ENCODE data around the gene SHKBP1.

SHKBP1 gene

DNA sequence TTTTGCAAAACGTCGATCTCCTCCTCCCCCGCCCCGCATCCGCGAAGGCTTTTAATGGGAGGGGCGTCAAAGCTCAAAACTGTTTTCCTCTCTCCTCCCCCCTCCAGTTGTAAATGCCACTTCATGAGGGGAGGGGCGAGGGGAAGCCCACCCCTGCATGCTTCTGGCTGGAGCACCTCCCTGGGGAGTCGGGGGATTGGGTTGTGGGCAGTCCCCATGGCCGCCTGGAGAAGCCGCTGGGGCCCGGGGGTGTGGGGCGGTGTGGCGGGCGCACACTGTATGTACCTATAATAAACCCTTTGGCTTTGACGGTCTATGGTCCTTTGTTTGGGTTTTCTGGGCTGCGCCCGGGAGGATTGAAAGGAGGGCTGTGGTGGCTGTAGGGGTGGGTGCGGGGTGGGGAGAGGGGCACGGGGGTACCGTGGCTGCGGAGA, 505 bp upstream of the SHKBP1 start:
- TF ChIP-seq, protein P1, sequence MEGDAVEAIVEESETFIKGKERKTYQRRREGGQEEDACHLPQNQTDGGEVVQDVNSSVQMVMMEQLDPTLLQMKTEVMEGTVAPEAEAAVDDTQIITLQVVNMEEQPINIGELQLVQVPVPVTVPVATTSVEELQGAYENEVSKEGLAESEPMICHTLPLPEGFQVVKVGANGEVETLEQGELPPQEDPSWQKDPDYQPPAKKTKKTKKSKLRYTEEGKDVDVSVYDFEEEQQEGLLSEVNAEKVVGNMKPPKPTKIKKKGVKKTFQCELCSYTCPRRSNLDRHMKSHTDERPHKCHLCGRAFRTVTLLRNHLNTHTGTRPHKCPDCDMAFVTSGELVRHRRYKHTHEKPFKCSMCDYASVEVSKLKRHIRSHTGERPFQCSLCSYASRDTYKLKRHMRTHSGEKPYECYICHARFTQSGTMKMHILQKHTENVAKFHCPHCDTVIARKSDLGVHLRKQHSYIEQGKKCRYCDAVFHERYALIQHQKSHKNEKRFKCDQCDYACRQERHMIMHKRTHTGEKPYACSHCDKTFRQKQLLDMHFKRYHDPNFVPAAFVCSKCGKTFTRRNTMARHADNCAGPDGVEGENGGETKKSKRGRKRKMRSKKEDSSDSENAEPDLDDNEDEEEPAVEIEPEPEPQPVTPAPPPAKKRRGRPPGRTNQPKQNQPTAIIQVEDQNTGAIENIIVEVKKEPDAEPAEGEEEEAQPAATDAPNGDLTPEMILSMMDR (IDR thresholded peaks at IDR 0.05): no peak

DNA sequence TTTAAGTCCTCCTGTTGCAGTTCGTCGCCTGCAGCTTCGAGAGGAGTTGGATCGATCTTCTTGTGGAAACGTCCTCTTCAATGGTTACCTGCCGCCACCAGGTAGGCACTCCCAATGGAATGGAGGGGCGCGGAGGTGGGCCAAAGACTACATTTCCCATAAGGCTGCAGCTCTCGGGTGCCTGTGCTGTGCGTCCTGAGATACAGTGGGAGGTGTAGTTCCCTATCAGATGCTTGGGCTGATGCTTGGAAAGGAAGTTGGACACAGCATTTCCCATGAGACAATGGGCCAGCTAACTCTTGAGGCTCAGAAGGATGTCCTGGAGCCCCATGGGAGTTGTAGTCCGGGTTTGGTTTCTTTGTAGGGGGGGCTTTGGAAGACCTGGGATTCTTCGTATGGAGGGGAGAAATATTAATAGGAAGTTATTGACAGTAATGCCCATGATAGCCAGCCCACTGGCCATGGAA, 1.8 kb downstream of the SHKBP1 start:
- TF ChIP-seq, protein P1 (IDR thresholded peaks at IDR 0.05): no peak

DNA sequence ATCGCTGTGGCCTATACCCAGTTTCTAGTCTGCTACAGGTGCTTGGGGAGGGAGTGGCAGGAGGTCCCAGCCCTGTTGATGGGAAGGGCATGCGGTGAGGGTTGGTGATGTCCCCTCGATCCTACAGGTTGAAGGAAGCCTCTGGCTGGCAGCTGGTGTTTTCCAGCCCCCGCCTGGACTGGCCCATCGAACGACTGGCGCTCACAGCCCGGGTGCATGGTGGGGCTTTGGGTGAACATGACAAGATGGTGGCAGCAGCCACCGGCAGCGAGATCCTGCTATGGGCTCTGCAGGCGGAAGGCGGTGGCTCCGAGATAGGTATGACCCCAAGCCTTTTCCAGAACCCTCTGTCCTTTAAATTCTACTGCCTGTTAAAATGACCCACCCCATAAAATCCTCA, 3.9 kb downstream of the SHKBP1 start:
- TF ChIP-seq, protein P1 (IDR thresholded peaks at IDR 0.05): no peak

DNA sequence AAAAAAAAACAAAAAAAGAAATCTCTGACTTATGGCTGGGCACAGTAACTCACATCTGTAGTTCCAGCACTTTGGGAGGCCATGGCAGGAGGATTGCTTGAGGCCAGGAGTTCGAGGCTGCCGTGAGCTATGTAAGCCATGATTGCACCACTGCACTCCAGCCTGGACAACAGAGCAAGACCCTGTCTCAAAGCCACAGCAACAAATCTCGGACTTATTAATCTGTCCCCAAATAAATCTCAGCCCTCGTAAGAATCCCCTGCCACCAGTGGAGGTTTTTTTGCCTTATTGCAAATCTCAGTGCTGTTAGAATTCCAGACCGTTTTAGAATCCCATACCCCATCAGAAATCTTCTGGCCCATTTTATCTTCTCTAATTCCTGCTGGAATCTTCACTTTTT, 4.9 kb downstream of the SHKBP1 start:
- TF ChIP-seq, protein P1 (IDR thresholded peaks at IDR 0.05): no peak

DNA sequence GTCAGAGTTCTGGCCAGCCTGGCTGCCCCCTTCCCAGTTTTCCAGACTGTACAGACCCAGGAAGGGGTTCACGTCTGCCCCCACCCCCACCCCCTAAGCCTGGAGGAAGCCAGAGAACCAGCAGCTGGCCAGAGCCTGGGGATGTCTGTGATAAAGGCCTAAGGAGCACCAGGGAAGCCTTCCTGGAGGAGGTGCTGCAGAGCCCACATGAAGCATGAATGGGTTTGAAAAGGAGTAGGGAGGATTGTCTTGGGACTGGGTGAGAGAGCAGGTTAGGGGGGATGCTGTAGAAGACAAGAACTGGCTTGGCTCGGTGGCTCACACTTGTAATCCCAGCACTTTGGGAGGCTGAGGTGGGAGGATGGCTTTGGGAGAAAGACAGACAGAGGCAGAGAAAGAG, 5.8 kb downstream of the SHKBP1 start:
- TF ChIP-seq, protein P1 (IDR thresholded peaks at IDR 0.05): no peak

DNA sequence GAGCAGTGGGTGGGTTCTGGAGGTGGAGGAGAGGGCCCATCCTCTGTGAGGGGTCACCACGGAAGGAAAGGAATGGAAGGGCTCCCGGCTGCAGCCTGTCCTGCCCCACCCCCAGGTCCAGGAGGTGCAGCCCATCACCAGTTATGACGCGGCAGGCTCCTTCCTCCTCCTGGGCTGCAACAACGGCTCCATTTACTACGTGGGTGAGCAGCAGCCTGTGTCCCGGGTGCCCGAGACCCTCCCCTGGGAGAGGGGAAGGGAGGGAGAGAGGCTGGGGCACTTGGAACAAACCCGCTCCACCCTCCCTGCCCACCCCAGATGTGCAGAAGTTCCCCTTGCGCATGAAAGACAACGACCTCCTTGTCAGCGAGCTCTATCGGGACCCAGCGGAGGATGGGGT, 6.6 kb downstream of the SHKBP1 start:
- TF ChIP-seq, protein P1 (IDR thresholded peaks at IDR 0.05): no peak

DNA sequence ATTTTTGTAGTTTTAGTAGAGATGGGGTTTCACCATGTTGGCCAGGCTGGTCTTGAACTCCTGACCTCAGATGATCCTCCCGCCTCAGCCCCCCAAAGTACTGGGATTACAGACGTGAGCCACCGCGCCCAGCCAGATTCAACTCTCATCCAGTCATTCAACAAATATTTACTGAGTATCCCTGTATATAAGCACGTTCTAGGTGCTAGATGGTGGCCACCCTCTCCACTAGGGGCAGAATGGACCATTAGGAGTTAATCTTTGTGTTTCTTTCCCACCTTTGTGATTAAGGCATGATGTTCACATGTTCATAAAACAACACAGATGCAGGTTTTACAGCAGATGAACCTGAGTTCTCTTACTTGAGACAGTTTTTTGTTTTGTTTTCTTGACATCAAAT, 7.3 kb downstream of the SHKBP1 start:
- TF ChIP-seq, protein P1 (IDR thresholded peaks at IDR 0.05): no peak
